HG02938 (cell line): Measurements from ENCODE around the gene ADRB1.

Source experiments
- ATAC-seq: cut with Tn5 transposase; IDR thresholded peaks from one replicate; pipeline ENCODE4 v1.9.1; 2021; ENCODE audit warnings: mild to moderate bottlenecking, moderate library complexity; ENCODE audit not compliant: unreplicated experiment

ADRB1 gene

DNA sequence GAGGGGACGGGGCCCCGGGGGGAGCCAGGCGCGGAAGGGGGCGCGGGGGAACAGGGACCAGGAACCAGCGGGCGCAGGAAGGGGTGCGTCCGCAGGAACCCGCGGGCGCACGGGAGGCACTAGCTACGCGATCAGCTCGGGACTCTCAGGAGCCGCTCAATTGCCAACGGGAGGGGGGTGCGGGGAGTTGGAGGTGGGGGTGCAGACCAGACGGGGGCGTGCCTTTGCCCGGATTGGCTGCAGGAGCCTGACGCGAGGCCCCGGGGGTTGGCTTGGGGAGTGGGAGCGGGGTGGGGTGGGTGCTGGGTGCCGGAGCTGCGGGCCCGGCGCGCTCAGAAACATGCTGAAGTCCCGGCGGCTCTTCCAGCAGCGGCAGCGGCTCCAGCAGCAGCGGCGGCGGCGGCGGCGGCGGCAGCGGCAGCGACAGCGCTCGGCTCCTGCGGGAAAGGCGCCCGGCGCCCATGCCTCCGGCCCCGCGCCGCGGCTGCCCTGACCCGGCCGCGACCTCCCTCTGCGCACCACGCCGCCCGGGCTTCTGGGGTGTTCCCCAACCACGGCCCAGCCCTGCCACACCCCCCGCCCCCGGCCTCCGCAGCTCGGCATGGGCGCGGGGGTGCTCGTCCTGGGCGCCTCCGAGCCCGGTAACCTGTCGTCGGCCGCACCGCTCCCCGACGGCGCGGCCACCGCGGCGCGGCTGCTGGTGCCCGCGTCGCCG is at the start of gene ADRB1:
Gene ADRB1 (plus strand): TSS at position 335 of the 715 bp plus-strand sequence. CDS start 267 bp downstream, at position 602.
- ATAC-seq = no peak

DNA sequence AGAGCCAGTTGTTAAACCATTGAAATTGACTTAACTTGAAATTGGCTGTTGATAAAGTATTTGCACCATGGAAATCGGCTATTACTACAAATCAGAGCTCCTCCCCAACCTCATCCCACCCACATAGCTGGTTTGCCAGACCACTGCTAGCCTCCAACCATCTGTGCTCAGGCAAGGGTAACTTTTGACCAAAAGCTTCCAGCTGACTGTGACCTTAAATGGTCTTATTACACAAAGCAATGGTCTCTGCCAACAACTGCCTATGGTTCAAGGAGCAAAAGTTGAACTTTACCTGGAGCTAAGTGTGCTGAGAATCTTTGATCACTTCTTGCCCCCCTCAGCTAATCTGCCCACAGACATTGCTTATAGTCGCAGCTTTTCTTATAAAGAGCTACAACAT is 48.5 kb upstream of the ADRB1 start:
- ATAC-seq = no peak

- ATAC-seq = no peak
Observed at GRCh38 chr10:113997428-113997827, 46.2 kb upstream of the ADRB1 start.

DNA sequence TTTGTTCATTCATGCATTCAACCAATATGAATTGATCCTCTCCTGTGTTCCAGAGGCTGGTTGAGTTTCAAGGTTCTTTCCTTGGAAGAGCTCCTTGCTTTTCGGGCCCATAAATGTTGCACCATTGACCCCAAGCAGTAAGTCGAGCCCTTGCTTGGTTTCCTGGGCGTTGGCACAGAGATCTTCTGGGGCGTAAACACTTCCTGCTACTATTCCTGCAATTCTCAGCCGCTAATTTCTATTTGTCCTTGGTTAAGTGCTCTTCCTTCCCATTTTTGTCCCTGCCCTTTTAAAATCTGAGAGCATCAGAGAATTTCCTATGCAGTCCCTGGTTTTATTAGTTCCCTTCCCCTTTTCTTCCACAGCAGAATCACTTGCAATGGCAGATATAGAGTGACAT is 44.1 kb upstream of the ADRB1 start:
- ATAC-seq = no peak

- ATAC-seq = no peak
Observed at GRCh38 chr10:114000457-114001010, 43.1 kb upstream of the ADRB1 start.

DNA sequence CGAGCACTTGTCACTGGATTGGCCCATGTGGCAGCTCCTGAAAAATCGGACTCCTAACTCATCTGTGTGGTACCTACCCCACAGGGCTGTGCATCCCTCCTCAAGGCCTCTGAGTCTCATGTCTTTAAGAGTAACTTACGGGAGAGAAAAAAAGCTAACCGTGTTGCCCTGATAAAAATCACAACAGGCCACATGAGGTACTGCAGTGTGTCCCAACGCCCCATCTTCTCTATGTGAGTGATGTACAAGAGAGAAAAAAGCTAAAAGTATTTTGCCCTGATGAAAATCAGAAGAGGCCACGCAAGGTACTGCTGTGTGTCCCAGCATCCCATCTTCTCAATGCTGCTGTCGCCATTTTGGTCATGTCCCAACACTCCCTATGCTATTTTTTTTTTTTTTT is 41.2 kb upstream of the ADRB1 start:
- no peak for ATAC-seq

DNA sequence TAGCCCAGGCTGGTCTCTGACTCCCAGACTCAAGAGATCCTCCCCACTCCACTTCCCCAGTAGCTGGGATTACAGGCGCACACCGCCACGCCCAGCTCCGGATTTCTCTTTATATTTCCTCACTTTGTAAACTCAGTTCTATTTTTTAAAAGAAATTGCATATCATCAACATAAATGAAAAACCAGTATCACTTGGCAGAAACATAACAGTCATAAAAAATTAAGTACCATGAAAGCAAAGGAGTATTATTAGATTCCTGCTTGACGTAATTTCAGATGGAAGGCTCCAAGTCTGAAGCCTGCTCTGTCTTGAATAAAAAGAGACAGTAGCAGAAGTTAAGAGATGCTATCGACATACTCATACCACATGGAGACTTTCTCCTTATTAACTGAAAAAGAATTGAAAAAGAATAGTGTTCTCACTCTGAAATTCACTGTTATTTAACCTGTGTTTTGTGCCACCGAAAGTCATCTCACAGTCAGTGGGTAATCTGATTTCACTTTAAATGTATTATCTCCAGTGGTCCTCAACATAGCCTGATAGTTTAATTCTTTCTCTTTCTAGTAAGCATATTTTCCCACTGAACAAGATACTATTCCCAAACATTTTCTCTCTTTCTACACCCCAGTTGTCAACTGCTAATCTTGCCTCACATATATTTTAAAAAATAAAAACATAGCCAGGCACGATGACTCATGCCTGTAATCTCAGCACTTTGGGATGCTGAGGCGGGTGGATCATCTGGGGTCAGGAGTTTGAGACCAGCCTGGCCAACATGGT is 40.3 kb upstream of the ADRB1 start:
- ATAC-seq = no peak

DNA sequence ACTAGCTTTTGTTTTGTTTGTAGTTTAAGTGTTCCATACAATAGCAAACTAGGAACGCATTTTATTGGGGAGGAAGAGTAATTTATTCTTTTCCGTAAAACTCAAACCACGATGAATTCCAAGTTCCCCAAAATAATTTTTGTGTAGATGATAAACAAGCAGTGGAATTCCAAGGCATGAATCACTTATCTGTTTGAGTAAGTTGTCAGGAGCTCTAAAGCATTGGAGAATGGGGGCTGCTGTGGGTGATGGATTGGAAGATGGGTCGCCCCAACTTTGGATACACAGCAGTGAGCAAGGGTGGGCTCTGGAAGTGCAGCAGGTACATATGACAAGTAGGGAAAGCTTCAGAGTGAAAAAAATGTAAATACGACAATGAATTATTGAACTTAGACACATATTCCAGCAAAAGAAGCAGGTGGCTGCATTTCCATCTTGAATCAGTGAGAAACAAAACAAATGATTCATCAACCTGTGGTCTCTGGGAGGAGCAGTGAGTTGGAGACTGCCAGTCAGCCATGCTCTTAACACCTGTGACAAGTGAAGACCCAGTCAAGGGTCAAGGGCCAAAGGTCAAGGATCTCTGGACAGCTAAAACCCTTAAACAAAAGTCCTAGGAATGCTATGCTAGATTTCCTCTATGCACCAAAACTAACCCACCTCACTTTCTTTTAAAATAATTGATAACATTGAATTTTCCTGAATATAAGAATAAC is 34.2 kb upstream of the ADRB1 start:
- ATAC-seq = no peak

- no peak for ATAC-seq
Observed at GRCh38 chr10:114010316-114010715, 33.4 kb upstream of the ADRB1 start.

- ATAC-seq = no peak
Observed at GRCh38 chr10:114012650-114013049, 31.0 kb upstream of the ADRB1 start.

GRCh38 chr10:114015708-114016107 is 28.0 kb upstream of the ADRB1 start:
- ATAC-seq = no peak

GRCh38 chr10:114017271-114017670 is 26.4 kb upstream of the ADRB1 start:
- no peak for ATAC-seq

DNA sequence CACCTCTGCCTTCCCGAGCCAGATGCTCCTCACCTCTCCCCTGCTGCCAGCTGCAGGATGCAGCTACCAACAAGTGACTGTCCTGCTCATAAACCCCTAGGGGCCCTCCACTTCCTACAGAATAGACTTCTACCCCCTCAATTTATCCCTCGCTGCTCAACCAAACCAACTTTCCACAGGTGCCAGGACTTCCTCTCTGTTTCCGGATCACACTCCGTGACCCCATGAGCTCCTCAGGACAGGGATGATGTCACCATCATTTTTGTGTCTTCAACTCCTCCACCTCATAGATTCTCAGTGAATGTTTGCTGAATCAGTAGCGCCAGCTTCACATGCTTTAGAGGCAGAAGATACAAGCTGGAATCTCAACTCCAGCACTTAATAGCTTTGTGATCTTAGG is 25.8 kb upstream of the ADRB1 start:
- no peak for ATAC-seq

DNA sequence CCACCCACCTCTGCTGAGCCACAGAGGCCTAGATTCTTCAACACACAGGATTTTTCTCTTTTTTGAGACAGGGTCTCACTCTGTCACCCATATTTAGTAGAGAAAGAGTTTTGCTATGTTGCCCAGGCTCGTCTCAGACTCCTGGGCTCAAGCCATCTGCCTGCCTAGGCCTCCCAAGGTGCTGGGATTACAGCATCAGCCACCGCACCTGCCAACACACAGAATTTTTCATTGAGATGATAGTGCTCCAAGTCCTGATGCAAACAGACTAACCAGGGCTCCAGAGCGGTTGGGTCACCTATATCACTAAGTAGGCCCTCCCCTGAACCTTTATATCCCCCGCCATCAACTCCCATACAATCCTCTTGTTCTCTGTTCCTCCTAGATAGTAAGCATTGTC is 24.4 kb upstream of the ADRB1 start:
- ATAC-seq = no peak

- ATAC-seq = no peak
Observed at GRCh38 chr10:114021154-114021553, 22.5 kb upstream of the ADRB1 start.

- ATAC-seq = no peak
Observed at GRCh38 chr10:114021717-114022680, 21.7 kb upstream of the ADRB1 start.

DNA sequence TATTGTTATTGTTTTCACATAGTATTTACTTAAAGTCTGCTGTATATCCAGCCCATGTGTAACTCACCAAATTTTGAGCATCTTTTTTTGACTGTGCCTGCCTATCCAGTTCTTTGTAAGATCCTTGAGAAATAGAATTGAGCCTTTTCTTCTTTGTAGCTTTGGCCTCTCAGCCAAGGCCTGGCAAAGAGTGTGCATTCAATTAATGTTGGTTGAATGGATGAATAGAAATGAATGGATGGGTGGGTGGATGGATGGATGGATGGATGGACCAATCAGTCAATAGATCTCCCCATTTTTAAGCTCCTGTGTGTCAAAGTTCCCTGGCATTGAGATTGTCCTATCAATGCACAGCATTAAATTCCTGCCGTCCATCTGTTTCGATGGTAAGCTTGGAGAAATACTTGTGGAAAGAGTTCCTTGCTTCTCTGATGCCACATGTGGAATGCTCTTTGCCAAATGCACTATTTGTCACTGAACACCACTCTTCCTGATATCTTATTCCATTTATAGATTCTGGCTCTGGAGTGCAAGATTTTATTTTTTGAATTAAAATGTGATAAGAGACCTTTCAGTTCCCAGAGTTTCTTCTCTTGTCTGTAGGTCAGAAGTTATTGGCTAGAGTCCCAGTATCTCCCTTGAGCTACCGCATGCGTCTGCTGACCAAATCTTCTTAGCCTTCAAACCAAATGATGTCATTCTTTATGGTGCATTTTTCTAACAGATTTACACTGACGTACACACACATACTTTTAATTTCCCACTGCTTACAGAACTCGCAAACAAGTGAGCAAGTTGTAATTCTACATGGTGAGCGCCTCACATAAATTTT is 20.7 kb upstream of the ADRB1 start:
- no peak for ATAC-seq

GRCh38 chr10:114024876-114025610 is 18.6 kb upstream of the ADRB1 start:
- peak; percentile 81 for ATAC-seq
